ENCODE data around the gene NUP188. TPM values are rescaled to one million over a fixed set of nuclear protein-coding genes. Genes with fewer than 3 reads are reported as not detected.

NUP188 gene
- total and polyA plus RNA-seq, 2 of the 4 experiments (the other 2 are of a cell fraction), result 53.0 to 59.1 TPM

DNA sequence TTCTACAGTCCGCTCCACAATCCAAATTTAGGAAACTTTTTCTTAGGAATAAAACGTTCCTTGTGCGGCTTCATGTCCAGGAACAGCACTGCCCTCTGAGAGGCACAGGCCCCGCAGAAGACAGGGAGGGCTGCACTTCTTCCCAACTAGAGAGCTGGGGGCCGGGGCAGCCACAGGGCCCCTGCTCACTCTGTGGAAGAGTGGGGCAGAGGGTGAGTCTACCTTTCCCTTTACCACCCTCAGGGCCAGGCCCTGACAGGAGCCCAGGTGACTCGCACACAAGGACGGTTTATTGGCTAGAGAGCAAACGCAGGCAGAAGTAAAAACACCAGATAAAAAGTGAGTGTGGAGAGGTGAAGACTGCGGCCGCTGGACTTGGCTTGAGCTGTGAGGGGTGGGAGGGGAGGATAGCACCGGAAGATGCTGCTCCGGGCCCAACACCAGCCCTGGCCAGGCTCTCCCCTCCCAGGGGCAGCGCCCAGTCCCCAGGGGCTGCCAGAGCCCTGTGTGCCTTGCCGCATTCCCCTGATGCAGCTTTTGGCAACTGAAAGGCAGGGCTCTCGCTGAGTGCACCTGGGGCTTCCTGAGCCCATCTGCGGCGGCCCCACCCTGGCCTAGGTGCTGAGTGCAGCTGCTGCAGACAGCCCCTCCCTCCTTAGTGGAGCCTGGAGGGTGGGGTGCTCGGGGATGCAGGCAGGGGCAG, 60.4 kb downstream of the NUP188 start:
- Histone ChIP-seq H4K91ac (ENCODE audit: insufficient read depth, low read depth, low read length) (no peak overlapping the region), H2BK20ac (ENCODE audit: low read depth, low read length) (no peak overlapping the region), H3K4me1 (ENCODE audit: control insufficient read depth, insufficient read depth, low read length) (no peaks in the 10 kb centered on the region), H3K4me3 (ENCODE audit: insufficient read depth, low read depth, low read length) (no peak overlapping the region), H3K9me3 (ENCODE audit: control insufficient read depth, insufficient read depth, low read length) (no peaks in the 10 kb centered on the region), H4K8ac (ENCODE audit: low read depth in 2 of 2, low read length in 2 of 2) (no peak overlapping the region), H3K27me3 (ENCODE audit: control insufficient read depth, insufficient read depth, low read length) (no peaks in the 10 kb centered on the region), H3K23ac (ENCODE audit: low read depth, low read length) (no peak overlapping the region), H2AK5ac (ENCODE audit: low read depth, low read length) (no peak overlapping the region), H4K5ac (ENCODE audit: low read depth, low read length) (no peak overlapping the region), H2BK5ac (ENCODE audit: low read depth, low read length, poor library complexity, severe bottlenecking) (no peak overlapping the region), H3K4ac (ENCODE audit: low read depth, low read length) (no peak overlapping the region), H3K14ac (replicated peaks; ENCODE audit: low read depth, low read length) (no peak overlapping the region), H3K9me1 (ENCODE audit: insufficient read depth, low read length) (no peaks in the 10 kb centered on the region), H3K27ac (ENCODE audit: insufficient read depth, low read length) (no peak overlapping the region), H3K9ac (ENCODE audit: low read depth, low read length) (no peak overlapping the region), H2AK9ac (replicated peaks; ENCODE audit: low read depth, low read length, poor library complexity) (no peak overlapping the region), H2AFZ (replicated peaks; ENCODE audit: low read length, poor library complexity) (no peak overlapping the region), H2BK15ac (ENCODE audit: low read depth, low read length) (no peak overlapping the region), H3K4me2 (ENCODE audit: low read depth, low read length) (no peak overlapping the region), H3K79me1 (ENCODE audit: low read depth in 1 of 2, low read length in 2 of 2) (no peaks in the 10 kb centered on the region), H4K20me1 (ENCODE audit: insufficient read depth, low read length) (peaks cover 7% of the 10 kb centered on the region), H2BK120ac (ENCODE audit: low read depth, low read length) (no peak overlapping the region), H3K36me3 (ENCODE audit: control insufficient read depth, insufficient read depth, low read length) (peaks cover 44% of the 10 kb centered on the region), H3K18ac (ENCODE audit: low read depth, low read length) (no peak overlapping the region), H3K56ac (ENCODE audit: extremely low read depth, insufficient read depth, low read length) (no peak overlapping the region)
- DNase-seq, result no peak
- BruUV-seq (replicated peaks), result TSS peak; percentile 44
- ATAC-seq (ENCODE audit: low read depth), result no peak
- ChIA-PET POLR2A (ENCODE audit: unreplicated experiment) (no interaction called here), CTCF (interaction anchor here (0.9 kb wide), 2 partner anchors 11 to 15 kb away, joined by 3 to 4 read pairs; no protein-coding TSS in a partner anchor)
- intact Hi-C loops (cut with micrococcal nuclease), result loop anchor here (2.0 kb wide), 1 partner anchor 603 kb away; no protein-coding TSS in a partner anchor
- TF ChIP-seq MXI1 (IDR thresholded peaks at IDR 0.05; ENCODE audit: borderline replicate concordance, low read depth, low read length), result no peak
- TF ChIP-seq NFE2L2 (IDR thresholded peaks at IDR 0.05; ENCODE audit: low read depth, low read length), result no peak
- TF ChIP-seq RAD21 (IDR thresholded peaks at IDR 0.05; ENCODE audit: low read length), result no peak
- TF ChIP-seq MAFK (IDR thresholded peaks at IDR 0.05; ENCODE audit: low read depth, low read length), result no peak
- no peak for TF ChIP-seq MAZ (IDR thresholded peaks at IDR 0.05; ENCODE audit: borderline replicate concordance, low read depth, low read length)
- no peak for TF ChIP-seq RCOR1 (IDR thresholded peaks at IDR 0.05; ENCODE audit: insufficient replicate concordance, low read length)
- no peak for TF ChIP-seq BHLHE40 (IDR thresholded peaks at IDR 0.05; ENCODE audit: low read depth, low read length)
- no peak for TF ChIP-seq POLR2A (IDR thresholded peaks at IDR 0.05; ENCODE audit: low read depth, low read length)
- no peak for TF ChIP-seq SMC3 (IDR thresholded peaks at IDR 0.05; ENCODE audit: low read depth, low read length)
- TF ChIP-seq CEBPB (IDR thresholded peaks at IDR 0.05; ENCODE audit: low read depth, low read length), result no peak
- no peak for TF ChIP-seq CHD1 (IDR thresholded peaks at IDR 0.05; ENCODE audit: low read depth, low read length)
- no peak for TF ChIP-seq RFX5 (IDR thresholded peaks at IDR 0.05; ENCODE audit: low read depth, low read length)
- TF ChIP-seq, protein P1, sequence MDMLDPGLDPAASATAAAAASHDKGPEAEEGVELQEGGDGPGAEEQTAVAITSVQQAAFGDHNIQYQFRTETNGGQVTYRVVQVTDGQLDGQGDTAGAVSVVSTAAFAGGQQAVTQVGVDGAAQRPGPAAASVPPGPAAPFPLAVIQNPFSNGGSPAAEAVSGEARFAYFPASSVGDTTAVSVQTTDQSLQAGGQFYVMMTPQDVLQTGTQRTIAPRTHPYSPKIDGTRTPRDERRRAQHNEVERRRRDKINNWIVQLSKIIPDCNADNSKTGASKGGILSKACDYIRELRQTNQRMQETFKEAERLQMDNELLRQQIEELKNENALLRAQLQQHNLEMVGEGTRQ (IDR thresholded peaks at IDR 0.05; ENCODE audit: low read depth, low read length), result no peak
- no peak for TF ChIP-seq FOS (IDR thresholded peaks at IDR 0.05; ENCODE audit: low read depth, low read length)
- TF ChIP-seq, protein P2, sequence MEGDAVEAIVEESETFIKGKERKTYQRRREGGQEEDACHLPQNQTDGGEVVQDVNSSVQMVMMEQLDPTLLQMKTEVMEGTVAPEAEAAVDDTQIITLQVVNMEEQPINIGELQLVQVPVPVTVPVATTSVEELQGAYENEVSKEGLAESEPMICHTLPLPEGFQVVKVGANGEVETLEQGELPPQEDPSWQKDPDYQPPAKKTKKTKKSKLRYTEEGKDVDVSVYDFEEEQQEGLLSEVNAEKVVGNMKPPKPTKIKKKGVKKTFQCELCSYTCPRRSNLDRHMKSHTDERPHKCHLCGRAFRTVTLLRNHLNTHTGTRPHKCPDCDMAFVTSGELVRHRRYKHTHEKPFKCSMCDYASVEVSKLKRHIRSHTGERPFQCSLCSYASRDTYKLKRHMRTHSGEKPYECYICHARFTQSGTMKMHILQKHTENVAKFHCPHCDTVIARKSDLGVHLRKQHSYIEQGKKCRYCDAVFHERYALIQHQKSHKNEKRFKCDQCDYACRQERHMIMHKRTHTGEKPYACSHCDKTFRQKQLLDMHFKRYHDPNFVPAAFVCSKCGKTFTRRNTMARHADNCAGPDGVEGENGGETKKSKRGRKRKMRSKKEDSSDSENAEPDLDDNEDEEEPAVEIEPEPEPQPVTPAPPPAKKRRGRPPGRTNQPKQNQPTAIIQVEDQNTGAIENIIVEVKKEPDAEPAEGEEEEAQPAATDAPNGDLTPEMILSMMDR (conservative IDR thresholded peaks at IDR 0.05; ENCODE audit: low read depth, low read length), result no peak
- TF ChIP-seq, protein P3, sequence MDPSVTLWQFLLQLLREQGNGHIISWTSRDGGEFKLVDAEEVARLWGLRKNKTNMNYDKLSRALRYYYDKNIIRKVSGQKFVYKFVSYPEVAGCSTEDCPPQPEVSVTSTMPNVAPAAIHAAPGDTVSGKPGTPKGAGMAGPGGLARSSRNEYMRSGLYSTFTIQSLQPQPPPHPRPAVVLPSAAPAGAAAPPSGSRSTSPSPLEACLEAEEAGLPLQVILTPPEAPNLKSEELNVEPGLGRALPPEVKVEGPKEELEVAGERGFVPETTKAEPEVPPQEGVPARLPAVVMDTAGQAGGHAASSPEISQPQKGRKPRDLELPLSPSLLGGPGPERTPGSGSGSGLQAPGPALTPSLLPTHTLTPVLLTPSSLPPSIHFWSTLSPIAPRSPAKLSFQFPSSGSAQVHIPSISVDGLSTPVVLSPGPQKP (IDR thresholded peaks at IDR 0.05; ENCODE audit: borderline replicate concordance, low read depth, low read length), result no peak
- in situ Hi-C loops (cut with MboI; ENCODE audit: low sequenced_read_pairs), result no loop called here
- WGBS, 2 experiments (ENCODE audit: extremely low coverage in 2 of 2, insufficient read length in 1 of 2), result 96% methylated on average over 7 of the region's 18 CpGs; no CpG with 5 or more reads in 1 of the 2 experiments
- dilution Hi-C loops (cut with HindIII; ENCODE audit: low sequenced_read_pairs, unreplicated experiment), result no loop called here
